GM21717 (cell line): ENCODE data around the gene DNAH8.
"Not testable (repeated sequence)": the region's sequence is repeated elsewhere in the genome, so short reads cannot be mapped to it uniquely, and the experiment has no call there.

Experiments
- ATAC-seq: cut with Tn5 transposase; IDR thresholded peaks from one replicate; pipeline ENCODE4 v1.9.1; 2021; ENCODE audit warnings: mild to moderate bottlenecking, moderate library complexity; ENCODE audit not compliant: unreplicated experiment

Gene DNAH8

DNA sequence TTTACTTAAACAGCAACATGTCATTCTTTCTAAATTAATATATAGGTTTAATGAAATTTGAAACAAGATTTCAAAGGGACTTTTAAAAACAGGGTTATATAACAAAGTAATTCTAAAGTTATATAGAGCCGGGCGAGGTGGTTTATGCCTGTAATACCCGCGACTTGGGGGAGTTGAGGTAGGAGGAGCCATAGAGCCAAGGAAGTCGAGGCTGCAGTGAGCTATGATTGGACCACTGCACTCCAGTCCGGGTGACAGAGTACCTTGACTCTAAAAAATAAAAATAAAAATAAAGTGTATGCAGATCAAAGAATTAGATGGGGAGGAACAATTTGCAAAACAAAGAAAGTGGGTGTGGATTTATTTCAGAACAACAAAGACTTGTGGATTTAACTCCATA lies 182.4 kb downstream of the DNAH8 start:
- ATAC-seq: no peak

GRCh38 chr6:38901802-38902522 lies 186.9 kb downstream of the DNAH8 start:
- no peak for ATAC-seq

DNA sequence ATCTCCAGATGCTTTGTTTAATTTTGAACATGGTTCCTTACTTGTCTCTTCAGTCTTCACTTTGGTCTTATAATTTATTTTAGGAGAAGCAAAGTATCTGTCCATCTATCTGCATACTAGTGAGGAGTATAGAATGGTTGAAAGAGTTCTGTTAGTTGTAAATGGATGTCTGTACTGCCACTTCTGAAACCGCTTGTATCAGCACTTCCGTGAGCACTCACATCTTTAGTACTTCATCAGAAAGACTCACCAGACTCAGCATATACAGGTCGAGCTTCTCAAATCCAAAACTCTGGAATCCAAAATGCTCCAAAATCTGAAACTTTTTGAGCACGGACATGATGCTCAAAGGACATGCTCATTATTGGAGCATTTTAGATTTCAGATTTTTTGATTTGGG lies 191.5 kb downstream of the DNAH8 start:
- no peak for ATAC-seq

- no peak for ATAC-seq
These were observed 192.2 kb downstream of the DNAH8 start for GRCh38 chr6:38907264-38907663.

GRCh38 chr6:38909015-38909730 lies 194.1 kb downstream of the DNAH8 start:
- no peak for ATAC-seq

- no peak for ATAC-seq
These were observed 195.1 kb downstream of the DNAH8 start for GRCh38 chr6:38910207-38910606.

- ATAC-seq: no peak
These were observed 197.3 kb downstream of the DNAH8 start for GRCh38 chr6:38912378-38912777.

- ATAC-seq: no peak
These were observed 200.3 kb downstream of the DNAH8 start for GRCh38 chr6:38915205-38915925.

- not testable (repeated sequence) for ATAC-seq
These were observed 206.4 kb downstream of the DNAH8 start for GRCh38 chr6:38921540-38921939.

GRCh38 chr6:38924791-38925509 lies 209.8 kb downstream of the DNAH8 start:
- ATAC-seq: no peak

DNA sequence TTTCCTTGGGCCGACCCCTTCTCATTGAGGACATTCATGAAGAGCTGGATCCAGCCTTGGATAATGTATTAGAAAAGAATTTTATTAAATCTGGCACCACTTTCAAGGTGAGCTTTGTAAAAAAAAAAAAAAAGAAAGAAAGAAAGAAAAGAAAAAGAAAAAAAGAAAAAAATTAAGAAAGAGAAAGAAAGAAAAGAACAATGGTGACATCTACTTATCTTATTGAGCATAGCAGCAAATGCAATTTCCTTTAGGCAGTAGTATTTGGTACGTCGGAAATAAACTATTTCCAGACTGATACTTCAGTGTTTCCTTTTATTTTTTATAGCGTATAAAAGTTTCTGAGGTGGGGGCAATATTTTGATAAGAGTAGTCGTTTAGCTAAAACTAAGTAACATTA lies 214.4 kb downstream of the DNAH8 start:
- ATAC-seq: no peak

DNA sequence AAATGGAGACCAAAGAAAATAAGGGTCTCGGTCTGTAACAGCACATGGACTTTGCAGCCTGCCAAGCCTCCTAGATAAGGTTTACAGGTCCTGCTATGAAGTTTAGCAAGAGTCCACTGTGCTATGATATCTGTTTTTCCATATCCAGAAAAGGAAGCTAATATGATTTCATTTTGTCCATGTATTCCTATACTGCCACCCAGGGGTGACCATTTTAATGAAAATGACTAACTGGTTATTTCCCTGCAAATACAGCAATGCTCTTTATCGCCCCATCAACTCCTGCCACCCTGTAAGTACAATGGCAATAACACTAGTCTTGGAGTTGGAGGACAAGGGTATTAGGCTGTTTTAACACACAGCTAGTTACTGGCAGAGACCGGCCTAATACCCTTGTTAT lies 218.3 kb downstream of the DNAH8 start:
- ATAC-seq: no peak

DNA sequence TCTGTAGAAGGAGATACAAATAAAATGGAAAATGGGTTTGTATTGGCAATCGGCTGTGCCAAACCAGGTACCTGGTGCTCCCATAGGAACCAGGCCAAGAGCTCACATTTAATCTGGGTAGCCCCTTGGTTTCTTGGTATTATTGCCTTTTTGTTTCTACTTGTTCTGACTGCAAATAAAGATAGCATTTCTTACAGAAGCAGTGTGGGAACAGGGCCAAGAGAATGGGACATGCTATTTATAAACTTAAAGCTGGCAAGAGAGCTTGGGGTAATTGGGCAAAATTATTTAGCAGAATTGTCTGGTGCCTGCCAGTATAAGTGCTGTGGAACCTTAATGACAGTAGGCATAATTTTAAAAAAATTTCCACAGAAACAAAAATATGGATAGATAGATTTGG lies 219.9 kb downstream of the DNAH8 start:
- no peak for ATAC-seq

DNA sequence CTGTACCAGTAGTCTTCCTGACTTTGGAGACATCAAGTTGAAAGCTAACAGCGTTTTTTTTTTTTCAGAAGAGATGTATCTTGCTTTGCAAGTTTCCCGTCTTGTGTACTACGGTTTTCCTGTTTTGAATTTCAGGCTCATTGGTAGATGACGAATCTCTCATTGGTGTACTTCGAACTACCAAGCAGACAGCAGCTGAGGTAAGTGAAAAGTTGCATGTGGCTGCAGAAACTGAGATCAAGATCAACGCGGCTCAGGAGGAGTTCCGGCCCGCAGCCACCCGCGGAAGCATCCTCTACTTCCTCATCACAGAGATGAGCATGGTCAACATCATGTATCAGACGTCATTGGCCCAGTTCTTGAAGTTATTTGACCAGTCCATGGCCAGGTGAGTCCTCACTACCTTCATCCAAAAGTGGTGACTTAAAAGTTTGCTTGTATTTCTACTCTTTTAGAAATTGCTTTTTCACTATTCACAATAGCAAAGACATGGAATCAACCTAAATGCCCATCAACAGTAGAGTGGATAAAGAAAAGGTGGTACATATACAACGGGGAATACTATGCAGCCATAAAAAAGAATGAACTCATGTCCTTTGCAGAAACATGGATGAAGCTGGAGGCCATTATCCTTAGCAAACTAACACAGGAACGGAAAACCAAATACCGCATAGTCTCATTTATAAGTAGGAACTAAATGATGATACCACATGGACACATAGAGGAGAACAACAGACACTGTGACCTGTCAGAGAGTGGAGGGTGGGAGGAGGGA lies 222.9 kb downstream of the DNAH8 start:
- no peak for ATAC-seq

DNA sequence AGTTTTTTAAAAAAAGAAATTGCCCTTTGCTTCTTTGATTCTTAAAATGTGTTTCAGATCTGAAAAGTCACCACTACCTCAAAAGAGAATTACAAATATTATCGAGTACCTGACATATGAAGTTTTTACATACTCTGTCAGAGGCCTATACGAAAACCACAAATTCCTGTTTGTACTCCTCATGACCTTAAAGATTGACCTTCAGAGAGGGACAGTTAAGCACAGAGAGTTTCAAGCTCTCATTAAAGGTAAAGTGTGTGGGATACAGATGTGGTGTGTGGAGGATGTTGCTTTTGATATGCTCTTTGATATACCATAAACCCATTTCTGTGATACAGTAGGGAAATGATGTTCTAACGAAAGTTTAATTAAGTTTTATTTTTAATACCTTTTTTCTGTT lies 223.6 kb downstream of the DNAH8 start:
- no peak for ATAC-seq

DNA sequence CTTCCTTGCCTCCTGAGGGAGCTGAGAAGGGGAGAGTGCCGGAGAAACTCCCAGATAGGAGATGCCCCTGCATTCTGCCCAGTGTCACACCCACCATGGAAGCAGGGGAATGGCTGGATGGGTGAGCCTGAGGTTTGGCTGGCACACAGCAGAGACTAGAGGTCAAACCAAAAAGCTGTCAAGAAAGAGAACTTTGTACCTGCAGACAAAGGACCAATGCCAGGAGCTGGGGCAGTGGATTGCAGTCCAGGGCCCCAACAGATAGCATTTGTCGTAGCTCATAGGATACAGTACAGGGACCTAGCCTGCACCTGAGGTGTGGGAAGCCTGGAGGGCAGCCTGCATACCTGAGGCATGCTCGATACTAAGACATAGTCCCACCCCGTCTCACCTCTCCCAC lies 227.3 kb downstream of the DNAH8 start:
- ATAC-seq: no peak

GRCh38 chr6:38942965-38943364 lies 227.9 kb downstream of the DNAH8 start:
- ATAC-seq: no peak

GRCh38 chr6:38943964-38944363 lies 228.9 kb downstream of the DNAH8 start:
- no peak for ATAC-seq

- ATAC-seq: no peak
These were observed 229.7 kb downstream of the DNAH8 start for GRCh38 chr6:38944655-38945279.

GRCh38 chr6:38955861-38956260 lies 240.8 kb downstream of the DNAH8 start:
- ATAC-seq: no peak
